GM12878 (cell line): ENCODE measurements around the gene DRICH1. TPM values are rescaled to one million over a fixed set of nuclear protein-coding genes. Genes with fewer than 3 reads are reported as not detected.

Source experiments
- ATAC-seq: fragments of 200-7000 bp; cut with Tn5 transposase; 3 replicates; pipeline ENCODE4 v1.9.1; 2020; ENCODE audit warnings: mild to moderate bottlenecking, moderate library complexity
- BruUV-seq: library from RNA; stranded (reverse); fragments of 400-500 nt; replicated peaks from 2 replicates; lab custom pipeline; 2021; lab: Mats Ljungman, UMichigan
- CTCF ChIA-PET: fragments of 300-600 bp; sonication (Branson Sonifier 250); formaldehyde crosslinking; extraction: SDS; loops from one replicate; lab custom pipeline; 2021; ENCODE audit warnings: inconsistent platforms; lab: Yijun Ruan, JAX
- POLR2A ChIA-PET: fragments of 350-600 bp; formaldehyde crosslinking; extraction: SDS; loops from one replicate; lab custom pipeline; 2021; ENCODE audit warnings: inconsistent platforms; lab: Charles Lee
- RAD21 ChIA-PET: fragments of 300-600 bp; sonication (Branson Sonifier 250); formaldehyde crosslinking; loops from one replicate; lab custom pipeline; 2023; ENCODE audit warnings: antibody characterized with exemption; ENCODE audit not compliant: unreplicated experiment; lab: Charles Lee
- SMC1A ChIA-PET: fragments of 300-600 bp; sonication (Branson Sonifier 250); formaldehyde crosslinking; loops from one replicate; lab custom pipeline; 2023; ENCODE audit not compliant: unreplicated experiment, uncharacterized antibody; lab: Charles Lee
- DNase-seq: peaks from one replicate; pipeline ENCODE4 v3.0.0-alpha.2; 2011; ENCODE audit warnings: low read depth, low spot score
- FAIRE-seq: peaks from 3 replicates; lab custom pipeline; 2011; peaks lifted over from hg19 to GRCh38; lab: Jason Lieb, UNC
- H2AFZ ChIP-seq: 2 replicates; pipeline ENCODE4 v1.6.0; 2011; ENCODE audit warnings: low read depth, low read length, control low read depth; ENCODE audit not compliant: control insufficient read depth
- H3K27ac ChIP-seq: 2 replicates; pipeline ENCODE4 v1.5.1; 2011; ENCODE audit warnings: control low read depth; ENCODE audit not compliant: control insufficient read depth, insufficient read depth
- H3K27me3 ChIP-seq, 2 experiments: replicated peaks in 1 of 2; 2 replicates each; pipeline versions ENCODE4 v1.6.0 to v1.6.1; 2011; ENCODE audit warnings: low read length in 1 of 2; ENCODE audit not compliant: control insufficient read depth in 2 of 2, insufficient read depth in 2 of 2
- H3K36me3 ChIP-seq, 2 experiments: 2 replicates each; pipeline ENCODE4 v1.5.1; 2011; ENCODE audit warnings: low read length in 1 of 2; ENCODE audit not compliant: control insufficient read depth in 2 of 2, insufficient read depth in 2 of 2
- H3K4me1 ChIP-seq: 2 replicates; pipeline ENCODE4 v1.6.1; 2011; ENCODE audit warnings: mild to moderate bottlenecking, low read length, moderate library complexity, mixed read lengths; ENCODE audit not compliant: control insufficient read depth, insufficient read depth
- H3K4me2 ChIP-seq: 2 replicates; pipeline ENCODE4 v1.6.0; 2011; ENCODE audit warnings: control low read depth; ENCODE audit not compliant: control insufficient read depth, insufficient read depth
- H3K4me3 ChIP-seq: fragments of 200-600 bp; sonication (generic); 2 replicates; pipeline ENCODE4 v1.5.1; 2016
- H3K79me2 ChIP-seq: 2 replicates; pipeline ENCODE4 v1.6.0; 2011; ENCODE audit warnings: low read length; ENCODE audit not compliant: control insufficient read depth, insufficient read depth
- H3K9ac ChIP-seq: 2 replicates; pipeline ENCODE4 v1.8.0; 2011; ENCODE audit warnings: low read length, control low read depth, mixed read lengths; ENCODE audit not compliant: control insufficient read depth, insufficient read depth
- H3K9me3 ChIP-seq: replicated peaks from 3 replicates; pipeline ENCODE4 v1.5.1; 2011; ENCODE audit warnings: mild to moderate bottlenecking, low read length; ENCODE audit not compliant: control insufficient read depth, insufficient read depth
- H4K20me1 ChIP-seq: 2 replicates; pipeline ENCODE4 v1.6.0; 2011; ENCODE audit not compliant: control insufficient read depth, insufficient read depth
- CHD4 ChIP-seq: fragments of 200-600 bp; sonication (generic); IDR thresholded peaks from 2 replicates; pipeline ENCODE4 v1.6.1; 2016; ENCODE audit warnings: mild to moderate bottlenecking
- IKZF1 ChIP-seq: fragments of 450-650 bp; conservative IDR thresholded peaks from 2 replicates; pipeline ENCODE4 v1.6.1; 2017; ENCODE audit warnings: antibody characterized with exemption, mild to moderate bottlenecking
- IKZF2 ChIP-seq, 2 experiments: fragments of 450-650 bp; IDR thresholded peaks; 2 replicates each; pipeline ENCODE4 v1.6.1; 2017; ENCODE audit warnings: mild to moderate bottlenecking in 2 of 2, moderate library complexity in 2 of 2
- JUND ChIP-seq: IDR thresholded peaks from 2 replicates; pipeline ENCODE4 v1.6.1; 2012; ENCODE audit warnings: low read depth, mild to moderate bottlenecking, low read length, improper control_type of control experiment, moderate library complexity
- KAT2A ChIP-seq: conservative IDR thresholded peaks from 2 replicates; pipeline ENCODE4 v1.6.1; 2011; ENCODE audit warnings: low read depth, low read length; ENCODE audit not compliant: control insufficient read depth
- MTA2 ChIP-seq: fragments of 450-650 bp; IDR thresholded peaks from 2 replicates; pipeline ENCODE4 v1.6.1; 2016; ENCODE audit warnings: low read depth, mild to moderate bottlenecking, moderate library complexity
- NFIC ChIP-seq: IDR thresholded peaks from 2 replicates; pipeline ENCODE4 v1.6.1; 2012; ENCODE audit warnings: low read depth, mild to moderate bottlenecking, inconsistent platforms, low read length, moderate library complexity
- NR2C2 ChIP-seq: IDR thresholded peaks from 2 replicates; pipeline ENCODE4 v1.6.1; 2011; ENCODE audit warnings: borderline replicate concordance, low read depth; ENCODE audit not compliant: control insufficient read depth, insufficient read length
- NR2F1 ChIP-seq: fragments of 450-650 bp; conservative IDR thresholded peaks from 2 replicates; pipeline ENCODE4 v1.6.1; 2017; ENCODE audit warnings: mild to moderate bottlenecking
- RCOR1 ChIP-seq: conservative IDR thresholded peaks from 2 replicates; pipeline ENCODE4 v1.6.1; 2012; ENCODE audit warnings: low read depth, low read length, improper control_type of control experiment
- SMAD5 ChIP-seq: IDR thresholded peaks from 2 replicates; pipeline ENCODE4 v1.6.1; 2016; ENCODE audit warnings: antibody characterized with exemption, low read depth
- STAT3 ChIP-seq: IDR thresholded peaks from 2 replicates; pipeline ENCODE4 v1.6.1; 2011; ENCODE audit warnings: low read depth, low read length, improper control_type of control experiment
- WGBS: methylation state at CpG from one replicate; pipeline ENCODE4 v1.1.6; 2016; ENCODE audit warnings: low lambda C conversion rate; ENCODE audit not compliant: insufficient replicate concordance, insufficient coverage; ENCODE audit errors: missing lambda C conversion rate; 5-methylcytosine and 5-hydroxymethylcytosine counted together
- in situ Hi-C: fragments of 300-500 bp; cut with MboI; formaldehyde crosslinking; loops from 9 replicates; pipeline ENCODE4 v1.14.3; 2018; ENCODE audit warnings: mixed read lengths
- intact Hi-C: fragments of 100-400 bp; cut with micrococcal nuclease; formaldehyde crosslinking; loops from one replicate; pipeline ENCODE4 v1.14.2; 2022; ENCODE audit not compliant: unreplicated experiment
- polyA plus RNA-seq, 11 experiments: library from polyadenylated mRNA; depleted of rRNA in 4 of 11; unstranded in 6 of 11; stranded (reverse) in 5 of 11; fragments of >200 nt; fragmentation: Nextera tagmentation in 4 of 11; fragmentation: Illumina TruSeq in 1 of 11; extraction: Ambion mirVana in 4 of 11; extraction: Trizol in 1 of 11; gene quantifications; 1 replicate in 1 of 11; 2 replicates in 10 of 11; pipeline versions ENCODE4 v1.2.1 to v1.2.3, GENCODE V29; 2011 to 2016; ENCODE audit warnings: inconsistent platforms in 2 of 11, missing spikeins in 2 of 11, low read depth in 1 of 11
- total RNA-seq, 4 experiments: library from RNA; depleted of rRNA in 3 of 4; stranded (reverse); fragments of >200 nt in 3 of 4; fragmentation: Illumina TruSeq in 1 of 4; extraction: Trizol in 1 of 4; gene quantifications; 2 replicates each; pipeline versions ENCODE4 v1.2.1 to v1.2.3, GENCODE V29; 2013 to 2021
- TF ChIP-seq, protein P1 (sequence below): fragments of 450-650 bp; formaldehyde crosslinking; IDR thresholded peaks from 2 replicates; pipeline ENCODE4 v1.5.0; 2022; ENCODE audit warnings: mild to moderate bottlenecking, missing genetic modification characterization
- TF ChIP-seq, protein P2 (sequence below): IDR thresholded peaks from 2 replicates; pipeline ENCODE4 v1.6.1; 2012; ENCODE audit warnings: improper control_type of control experiment, low read depth, low read length; ENCODE audit not compliant: insufficient replicate concordance
- TF ChIP-seq, protein P3 (sequence below): IDR thresholded peaks from 2 replicates; pipeline ENCODE4 v1.6.1; 2012; ENCODE audit warnings: low read depth, low read length, improper control_type of control experiment

The DRICH1 gene
- total and polyA plus RNA-seq, 10 of the 15 experiments (the other 5 are each of a cell fraction or from before 2014, with no cell fraction given) = not detected

- intact Hi-C loops = no loop called here
- CTCF ChIA-PET = no interaction called here
- H4K20me1 ChIP-seq = no peaks in the 10 kb centered on the region
- SMC1A ChIA-PET = no interaction called here
- no peaks in the 10 kb centered on the region for H3K27me3 ChIP-seq
- no peaks in the 10 kb centered on the region for H3K9me3 ChIP-seq
- TF ChIP-seq KAT2A (no peak), NR2F1 (no peak), MTA2 (no peak), RCOR1 (no peak), SMAD5 (no peak), JUND (no peak), STAT3 (no peak), NR2C2 (no peak), IKZF2 (IDR thresholded peaks at IDR 0.05) (no peak), IKZF1 (no peak), CHD4 (no peak), NFIC (no peak)
- TF ChIP-seq, protein P1, sequence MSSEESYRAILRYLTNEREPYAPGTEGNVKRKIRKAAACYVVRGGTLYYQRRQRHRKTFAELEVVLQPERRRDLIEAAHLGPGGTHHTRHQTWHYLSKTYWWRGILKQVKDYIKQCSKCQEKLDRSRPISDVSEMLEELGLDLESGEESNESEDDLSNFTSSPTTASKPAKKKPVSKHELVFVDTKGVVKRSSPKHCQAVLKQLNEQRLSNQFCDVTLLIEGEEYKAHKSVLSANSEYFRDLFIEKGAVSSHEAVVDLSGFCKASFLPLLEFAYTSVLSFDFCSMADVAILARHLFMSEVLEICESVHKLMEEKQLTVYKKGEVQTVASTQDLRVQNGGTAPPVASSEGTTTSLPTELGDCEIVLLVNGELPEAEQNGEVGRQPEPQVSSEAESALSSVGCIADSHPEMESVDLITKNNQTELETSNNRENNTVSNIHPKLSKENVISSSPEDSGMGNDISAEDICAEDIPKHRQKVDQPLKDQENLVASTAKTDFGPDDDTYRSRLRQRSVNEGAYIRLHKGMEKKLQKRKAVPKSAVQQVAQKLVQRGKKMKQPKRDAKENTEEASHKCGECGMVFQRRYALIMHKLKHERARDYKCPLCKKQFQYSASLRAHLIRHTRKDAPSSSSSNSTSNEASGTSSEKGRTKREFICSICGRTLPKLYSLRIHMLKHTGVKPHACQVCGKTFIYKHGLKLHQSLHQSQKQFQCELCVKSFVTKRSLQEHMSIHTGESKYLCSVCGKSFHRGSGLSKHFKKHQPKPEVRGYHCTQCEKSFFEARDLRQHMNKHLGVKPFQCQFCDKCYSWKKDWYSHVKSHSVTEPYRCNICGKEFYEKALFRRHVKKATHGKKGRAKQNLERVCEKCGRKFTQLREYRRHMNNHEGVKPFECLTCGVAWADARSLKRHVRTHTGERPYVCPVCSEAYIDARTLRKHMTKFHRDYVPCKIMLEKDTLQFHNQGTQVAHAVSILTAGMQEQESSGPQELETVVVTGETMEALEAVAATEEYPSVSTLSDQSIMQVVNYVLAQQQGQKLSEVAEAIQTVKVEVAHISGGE (CRISPR knock-in tag) = no peak
- TF ChIP-seq, protein P2, sequence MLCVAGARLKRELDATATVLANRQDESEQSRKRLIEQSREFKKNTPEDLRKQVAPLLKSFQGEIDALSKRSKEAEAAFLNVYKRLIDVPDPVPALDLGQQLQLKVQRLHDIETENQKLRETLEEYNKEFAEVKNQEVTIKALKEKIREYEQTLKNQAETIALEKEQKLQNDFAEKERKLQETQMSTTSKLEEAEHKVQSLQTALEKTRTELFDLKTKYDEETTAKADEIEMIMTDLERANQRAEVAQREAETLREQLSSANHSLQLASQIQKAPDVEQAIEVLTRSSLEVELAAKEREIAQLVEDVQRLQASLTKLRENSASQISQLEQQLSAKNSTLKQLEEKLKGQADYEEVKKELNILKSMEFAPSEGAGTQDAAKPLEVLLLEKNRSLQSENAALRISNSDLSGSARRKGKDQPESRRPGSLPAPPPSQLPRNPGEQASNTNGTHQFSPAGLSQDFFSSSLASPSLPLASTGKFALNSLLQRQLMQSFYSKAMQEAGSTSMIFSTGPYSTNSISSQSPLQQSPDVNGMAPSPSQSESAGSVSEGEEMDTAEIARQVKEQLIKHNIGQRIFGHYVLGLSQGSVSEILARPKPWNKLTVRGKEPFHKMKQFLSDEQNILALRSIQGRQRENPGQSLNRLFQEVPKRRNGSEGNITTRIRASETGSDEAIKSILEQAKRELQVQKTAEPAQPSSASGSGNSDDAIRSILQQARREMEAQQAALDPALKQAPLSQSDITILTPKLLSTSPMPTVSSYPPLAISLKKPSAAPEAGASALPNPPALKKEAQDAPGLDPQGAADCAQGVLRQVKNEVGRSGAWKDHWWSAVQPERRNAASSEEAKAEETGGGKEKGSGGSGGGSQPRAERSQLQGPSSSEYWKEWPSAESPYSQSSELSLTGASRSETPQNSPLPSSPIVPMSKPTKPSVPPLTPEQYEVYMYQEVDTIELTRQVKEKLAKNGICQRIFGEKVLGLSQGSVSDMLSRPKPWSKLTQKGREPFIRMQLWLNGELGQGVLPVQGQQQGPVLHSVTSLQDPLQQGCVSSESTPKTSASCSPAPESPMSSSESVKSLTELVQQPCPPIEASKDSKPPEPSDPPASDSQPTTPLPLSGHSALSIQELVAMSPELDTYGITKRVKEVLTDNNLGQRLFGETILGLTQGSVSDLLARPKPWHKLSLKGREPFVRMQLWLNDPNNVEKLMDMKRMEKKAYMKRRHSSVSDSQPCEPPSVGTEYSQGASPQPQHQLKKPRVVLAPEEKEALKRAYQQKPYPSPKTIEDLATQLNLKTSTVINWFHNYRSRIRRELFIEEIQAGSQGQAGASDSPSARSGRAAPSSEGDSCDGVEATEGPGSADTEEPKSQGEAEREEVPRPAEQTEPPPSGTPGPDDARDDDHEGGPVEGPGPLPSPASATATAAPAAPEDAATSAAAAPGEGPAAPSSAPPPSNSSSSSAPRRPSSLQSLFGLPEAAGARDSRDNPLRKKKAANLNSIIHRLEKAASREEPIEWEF = no peak
- TF ChIP-seq, protein P3, sequence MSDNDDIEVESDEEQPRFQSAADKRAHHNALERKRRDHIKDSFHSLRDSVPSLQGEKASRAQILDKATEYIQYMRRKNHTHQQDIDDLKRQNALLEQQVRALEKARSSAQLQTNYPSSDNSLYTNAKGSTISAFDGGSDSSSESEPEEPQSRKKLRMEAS = no peak
- TF ChIP-seq, all 136 proteins: peak for 0
- ChIA-PET RAD21 (no interaction called here), POLR2A (interaction anchor here (1.5 kb wide), 1 partner anchor 9 kb away, joined by 4 read pairs; no protein-coding TSS in a partner anchor)
- ATAC-seq (no peak), FAIRE-seq (no peak), DNase-seq (no peak)
- Histone ChIP-seq H3K4me3 (no peak overlapping the region), H3K27ac (no peak overlapping the region), H2AFZ (no peak overlapping the region), H3K79me2 (no peaks in the 10 kb centered on the region), H3K4me2 (no peak overlapping the region), H3K36me3 (peaks cover 1 to 8% of the 10 kb centered on the region in 2 experiments; a peak in 3 of 4 replicates), H3K9ac (no peak overlapping the region), H3K4me1 (no peaks in the 10 kb centered on the region)
- in situ Hi-C loops = no loop called here
- no TSS peak for BruUV-seq
- WGBS = 79% methylated on average over 6 of the region's 6 CpGs
Observed at GRCh38 chr22:23678133-23678532, 46.0 kb upstream of the DRICH1 start.
